Upper lobe of left lung (tissue), 6 donors: ENCODE data around the gene CCDC89. TPM values are rescaled to one million over a fixed set of nuclear protein-coding genes. Genes with fewer than 3 reads are reported as not detected.

ENCODE experiments used
- ATAC-seq, 2 donors: fragments of 200-7000 bp; cut with Tn5 transposase; one replicate each; pipeline ENCODE4 v1.9.1; 2022; ENCODE audit warnings: mild to moderate bottlenecking in 2 of 2, moderate library complexity in 2 of 2; ENCODE audit not compliant: low FRiP score in 2 of 2
- DNase-seq, 2 donors: peaks; one replicate each; pipeline ENCODE4 v3.0.0-alpha.2; 2019 to 2020
- H3K27ac ChIP-seq, 4 donors: fragments of 200-600 bp; sonication (generic); one replicate each; pipeline ENCODE4 v1.5.1; 2016 to 2019
- H3K27me3 ChIP-seq, 4 donors: fragments of 200-600 bp; sonication (generic); one replicate each; pipeline ENCODE4 v1.5.1; 2017 to 2019
- H3K36me3 ChIP-seq, 4 donors: fragments of 200-600 bp; sonication (generic); one replicate each; pipeline ENCODE4 v1.5.1; 2016 to 2019
- H3K4me1 ChIP-seq, 4 donors: fragments of 200-600 bp; sonication (generic); one replicate each; pipeline ENCODE4 v1.5.1; 2018 to 2019
- H3K4me3 ChIP-seq, 4 donors: fragments of 200-600 bp; sonication (generic); one replicate each; pipeline ENCODE4 v1.5.1; 2017 to 2019; ENCODE audit warnings: mild to moderate bottlenecking in 2 of 4, moderate library complexity in 1 of 4
- H3K9me3 ChIP-seq, 4 donors: fragments of 200-600 bp; sonication (generic); one replicate each; pipeline ENCODE4 v1.5.1; 2018 to 2019
- CTCF ChIP-seq, 6 experiments: fragments of 450-650 bp in 4 of 6; fragments of 200-600 bp in 2 of 6; sonication (generic) in 2 of 6; IDR thresholded peaks; one replicate each; pipeline ENCODE4 v1.5.1; 2016 to 2019; ENCODE audit warnings: antibody characterized with exemption in 6 of 6
- EP300 ChIP-seq, 4 donors: sonication (generic); formaldehyde crosslinking; IDR thresholded peaks; one replicate each; pipeline ENCODE4 v1.5.1; 2017; ENCODE audit warnings: antibody characterized with exemption in 4 of 4, control low read depth in 2 of 4
- POLR2A ChIP-seq, 4 donors: fragments of 450-650 bp; IDR thresholded peaks; one replicate each; pipeline ENCODE4 v1.5.1; 2016 to 2017; ENCODE audit warnings: antibody characterized with exemption in 4 of 4, mild to moderate bottlenecking in 2 of 4
- POLR2AphosphoS5 ChIP-seq, 2 donors: sonication (generic); formaldehyde crosslinking; IDR thresholded peaks; one replicate each; pipeline ENCODE4 v1.5.1; 2017; ENCODE audit warnings: antibody characterized with exemption in 2 of 2
- WGBS, 2 donors: methylation state at CpG; one replicate each; pipeline ENCODE4 v1.1.5; 2017 to 2018; 5-methylcytosine and 5-hydroxymethylcytosine counted together
- total RNA-seq, 6 donors: library from RNA; depleted of rRNA in 4 of 6; stranded (reverse); fragments of >200 nt in 4 of 6; gene quantifications; one replicate each; pipeline versions ENCODE4 v1.1.0 to v1.2.1, GENCODE V29; 2016 to 2021
- donor health status: DM: no; HTN: no; CAD: no; lungs with moderate emphysema.
- donor health status: DM: no; HTN: yes; CAD: no; lungs with severe emphysema.

The CCDC89 gene
- total RNA-seq, 6 donors from 2014 or later: 0.46 to 14.7 (median 2.8) TPM

GRCh38 chr11:85665733-85666132, 20.3 kb downstream of the CCDC89 start:
- Histone ChIP-seq H3K4me1 (peaks cover 24 to 29% (median 26%) of the 10 kb centered on the region in 4 donors), H3K36me3 (peaks cover 0 to 22% (median 0%) of the 10 kb centered on the region in 4 donors), H3K9me3 (no peaks in the 10 kb centered on the region), H3K4me3 (no peak overlapping the region), H3K27me3 (no peaks in the 10 kb centered on the region), H3K27ac (peak overlapping the region in 1 of 4 donors; percentile 98)
- WGBS, 2 donors: 74% methylated on average over 5 of the region's 5 CpGs
- ATAC-seq (no peak), DNase-seq (no peak)
- TF ChIP-seq EP300 (IDR thresholded peaks at IDR 0.05): no peak
- no peak for TF ChIP-seq POLR2AphosphoS5 (IDR thresholded peaks at IDR 0.05)
- no peak for TF ChIP-seq CTCF (IDR thresholded peaks at IDR 0.05)
- TF ChIP-seq POLR2A (IDR thresholded peaks at IDR 0.05): no peak

- peak; percentile 91 to 98 for DNase-seq
- Histone ChIP-seq H3K27me3 (no peaks in the 10 kb centered on the region), H3K4me1 (peaks cover 29 to 38% (median 31%) of the 10 kb centered on the region in 4 donors), H3K36me3 (peaks cover 0 to 31% (median 3%) of the 10 kb centered on the region in 4 donors), H3K27ac (peak within 1 kb of the TSS; percentile 92 to 100 (median 97)), H3K9me3 (no peaks in the 10 kb centered on the region), H3K4me3 (peak within 1 kb of the TSS; percentile 55 to 95 (median 79))
- ATAC-seq: peak; percentile 97 to 98
- WGBS, 2 donors: 1% methylated on average over 19 to 49 of the region's 67 CpGs
- TF ChIP-seq POLR2AphosphoS5 (IDR thresholded peaks at IDR 0.05): peak; percentile 95 to 98
- peak; percentile 87 to 99 (median 98) for TF ChIP-seq POLR2A (IDR thresholded peaks at IDR 0.05)
- TF ChIP-seq CTCF (IDR thresholded peaks at IDR 0.05): peak in 2 of 6 experiments; percentile 27 to 32
- TF ChIP-seq EP300 (IDR thresholded peaks at IDR 0.05): peak in 1 of 4 donors; percentile 46
Measured at GRCh38 chr11:85664615-85665481, 21.1 kb downstream of the CCDC89 start, which contains the start of gene CREBZF. CREBZF (minus strand) TSS chr11:85665129; CDS start chr11:85664875, 254 bp downstream.

GRCh38 chr11:85663753-85664614, 22.0 kb downstream of the CCDC89 start:
- H3K4me3 ChIP-seq: peak overlapping the region; percentile 55 to 95 (median 79)
- peaks cover 0 to 40% (median 3%) of the 10 kb centered on the region in 4 donors for H3K36me3 ChIP-seq
- DNase-seq (peak; percentile 87 to 96), ATAC-seq (peak; percentile 83 to 88)
- TF ChIP-seq CTCF (IDR thresholded peaks at IDR 0.05) (peak; percentile 35 to 75 (median 67)), POLR2A (IDR thresholded peaks at IDR 0.05) (peak in 1 of 4 donors; percentile 39), EP300 (IDR thresholded peaks at IDR 0.05) (no peak), POLR2AphosphoS5 (IDR thresholded peaks at IDR 0.05) (no peak)
- H3K27ac ChIP-seq: peak overlapping the region; percentile 92 to 100 (median 97)
- no peaks in the 10 kb centered on the region for H3K27me3 ChIP-seq
- peaks cover 30 to 44% (median 38%) of the 10 kb centered on the region in 4 donors for H3K4me1 ChIP-seq
- WGBS, 2 donors: 1 to 2% methylated on average over 29 to 73 of the region's 73 CpGs
- no peaks in the 10 kb centered on the region for H3K9me3 ChIP-seq

- TF ChIP-seq EP300 (IDR thresholded peaks at IDR 0.05): no peak
- no peak for TF ChIP-seq CTCF (IDR thresholded peaks at IDR 0.05)
- no peak for TF ChIP-seq POLR2A (IDR thresholded peaks at IDR 0.05)
- TF ChIP-seq POLR2AphosphoS5 (IDR thresholded peaks at IDR 0.05): no peak
- H3K27me3 ChIP-seq: no peaks in the 10 kb centered on the region
- no peak for DNase-seq
- H3K4me1 ChIP-seq: peaks cover 37 to 49% (median 45%) of the 10 kb centered on the region in 4 donors
- peaks cover 0 to 47% (median 3%) of the 10 kb centered on the region in 4 donors for H3K36me3 ChIP-seq
- 4 to 6% methylated on average over 10 of the region's 10 CpGs for WGBS, 2 donors
- H3K9me3 ChIP-seq: no peaks in the 10 kb centered on the region
- H3K4me3 ChIP-seq: peak overlapping the region; percentile 55 to 95 (median 79)
- no peak for ATAC-seq
- peak overlapping the region; percentile 92 to 100 (median 97) for H3K27ac ChIP-seq
Measured at GRCh38 chr11:85663080-85663752, 22.8 kb downstream of the CCDC89 start.
